Measurements from ENCODE around the gene UBAC1.

UBAC1 gene

DNA sequence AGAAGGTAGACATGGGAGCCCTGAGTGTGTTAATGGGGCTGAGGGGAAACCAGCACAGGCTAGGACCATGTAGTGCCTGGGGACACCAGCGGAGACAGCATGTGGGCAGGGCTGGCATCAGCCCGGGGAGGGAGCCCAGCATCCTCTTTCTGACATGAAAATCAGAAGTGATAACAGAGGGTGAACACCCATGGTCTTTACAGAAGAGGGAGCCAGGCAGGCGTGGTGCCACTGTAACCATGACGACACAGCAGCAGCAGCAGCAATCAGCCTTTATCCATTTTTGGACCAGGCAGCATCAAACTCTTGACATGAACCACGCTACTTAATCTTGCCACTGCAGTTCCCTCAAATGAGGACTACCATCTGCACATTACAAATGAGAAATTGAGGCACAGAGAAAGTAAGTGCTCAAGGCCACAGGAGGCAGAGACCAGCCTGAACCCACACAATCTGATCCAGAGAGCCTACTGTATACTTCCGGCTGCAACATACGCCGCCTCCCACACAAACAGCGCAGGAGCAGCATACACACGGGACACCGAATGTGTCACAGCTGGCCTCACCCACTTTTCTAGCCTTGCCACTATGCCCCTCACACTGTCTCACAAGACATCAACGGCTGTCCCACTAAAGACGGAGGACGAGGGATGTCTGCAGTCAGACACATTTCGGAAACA is 77.6 kb downstream of the UBAC1 start:
- DNase-seq (ENCODE audit: low read depth) = no peak

All from stimulated activated CD8-positive, alpha-beta memory T cell treated with anti-CD3 and anti-CD28 coated beads, Interleukin-15, amount 100 ng/mL, for 1 hour (primary cell).